ENCODE data around the gene HCFC1R1. TPM values are rescaled to one million over a fixed set of nuclear protein-coding genes. Genes with fewer than 3 reads are reported as not detected.

The HCFC1R1 gene
- total RNA-seq, 1 experiment from 2014 or later = 76.0 TPM

DNA sequence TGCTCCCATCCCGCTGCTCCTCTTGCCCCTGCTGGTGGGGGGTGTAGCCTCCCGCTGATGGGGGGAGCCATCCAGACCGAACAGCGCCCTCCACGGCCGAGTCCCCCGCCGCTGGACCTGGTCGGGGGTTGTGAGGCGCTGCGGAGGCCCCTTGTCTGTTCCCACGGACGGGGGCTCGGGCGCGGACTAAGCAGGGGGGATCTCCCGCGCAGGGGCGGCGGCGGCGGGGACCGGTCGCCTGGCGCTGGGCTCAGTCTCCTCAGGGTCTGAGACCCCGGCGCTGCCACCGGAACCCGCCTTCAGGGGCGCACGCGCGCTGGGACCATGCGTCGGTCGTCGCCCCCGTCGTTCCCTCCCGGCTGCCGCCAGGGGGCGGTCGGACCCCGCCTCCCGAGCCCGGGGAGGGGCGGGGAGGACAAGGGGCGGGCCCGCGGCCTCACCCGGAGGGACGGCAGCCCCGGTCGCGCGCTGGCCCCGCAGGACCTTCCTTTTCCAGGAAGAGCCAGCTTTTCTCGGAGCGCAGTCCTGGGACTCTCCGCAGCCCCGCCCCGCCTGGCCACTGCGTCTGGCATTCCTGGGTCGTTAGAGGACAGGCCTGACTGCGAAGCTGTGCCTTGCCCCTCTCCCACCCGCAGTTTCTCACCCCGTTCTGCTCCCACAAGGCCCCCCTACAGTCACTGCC lies 35.4 kb upstream of the HCFC1R1 start (continued):
- TF ChIP-seq KAT7 (CRISPR knock-in tag; IDR thresholded peaks at IDR 0.05; ENCODE audit: borderline replicate concordance) = no peak
- no peak for TF ChIP-seq CREB1 (CRISPR knock-in tag; IDR thresholded peaks at IDR 0.05)
- no peak for TF ChIP-seq SMAD3 (CRISPR knock-in tag; IDR thresholded peaks at IDR 0.05; ENCODE audit: borderline replicate concordance)
- TF ChIP-seq, protein P1, sequence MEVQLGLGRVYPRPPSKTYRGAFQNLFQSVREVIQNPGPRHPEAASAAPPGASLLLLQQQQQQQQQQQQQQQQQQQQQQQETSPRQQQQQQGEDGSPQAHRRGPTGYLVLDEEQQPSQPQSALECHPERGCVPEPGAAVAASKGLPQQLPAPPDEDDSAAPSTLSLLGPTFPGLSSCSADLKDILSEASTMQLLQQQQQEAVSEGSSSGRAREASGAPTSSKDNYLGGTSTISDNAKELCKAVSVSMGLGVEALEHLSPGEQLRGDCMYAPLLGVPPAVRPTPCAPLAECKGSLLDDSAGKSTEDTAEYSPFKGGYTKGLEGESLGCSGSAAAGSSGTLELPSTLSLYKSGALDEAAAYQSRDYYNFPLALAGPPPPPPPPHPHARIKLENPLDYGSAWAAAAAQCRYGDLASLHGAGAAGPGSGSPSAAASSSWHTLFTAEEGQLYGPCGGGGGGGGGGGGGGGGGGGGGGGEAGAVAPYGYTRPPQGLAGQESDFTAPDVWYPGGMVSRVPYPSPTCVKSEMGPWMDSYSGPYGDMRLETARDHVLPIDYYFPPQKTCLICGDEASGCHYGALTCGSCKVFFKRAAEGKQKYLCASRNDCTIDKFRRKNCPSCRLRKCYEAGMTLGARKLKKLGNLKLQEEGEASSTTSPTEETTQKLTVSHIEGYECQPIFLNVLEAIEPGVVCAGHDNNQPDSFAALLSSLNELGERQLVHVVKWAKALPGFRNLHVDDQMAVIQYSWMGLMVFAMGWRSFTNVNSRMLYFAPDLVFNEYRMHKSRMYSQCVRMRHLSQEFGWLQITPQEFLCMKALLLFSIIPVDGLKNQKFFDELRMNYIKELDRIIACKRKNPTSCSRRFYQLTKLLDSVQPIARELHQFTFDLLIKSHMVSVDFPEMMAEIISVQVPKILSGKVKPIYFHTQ (CRISPR knock-in tag; IDR thresholded peaks at IDR 0.05) = no peak
- TF ChIP-seq NR2C2 (CRISPR knock-in tag; IDR thresholded peaks at IDR 0.05) = no peak
- TF ChIP-seq, protein P2, sequence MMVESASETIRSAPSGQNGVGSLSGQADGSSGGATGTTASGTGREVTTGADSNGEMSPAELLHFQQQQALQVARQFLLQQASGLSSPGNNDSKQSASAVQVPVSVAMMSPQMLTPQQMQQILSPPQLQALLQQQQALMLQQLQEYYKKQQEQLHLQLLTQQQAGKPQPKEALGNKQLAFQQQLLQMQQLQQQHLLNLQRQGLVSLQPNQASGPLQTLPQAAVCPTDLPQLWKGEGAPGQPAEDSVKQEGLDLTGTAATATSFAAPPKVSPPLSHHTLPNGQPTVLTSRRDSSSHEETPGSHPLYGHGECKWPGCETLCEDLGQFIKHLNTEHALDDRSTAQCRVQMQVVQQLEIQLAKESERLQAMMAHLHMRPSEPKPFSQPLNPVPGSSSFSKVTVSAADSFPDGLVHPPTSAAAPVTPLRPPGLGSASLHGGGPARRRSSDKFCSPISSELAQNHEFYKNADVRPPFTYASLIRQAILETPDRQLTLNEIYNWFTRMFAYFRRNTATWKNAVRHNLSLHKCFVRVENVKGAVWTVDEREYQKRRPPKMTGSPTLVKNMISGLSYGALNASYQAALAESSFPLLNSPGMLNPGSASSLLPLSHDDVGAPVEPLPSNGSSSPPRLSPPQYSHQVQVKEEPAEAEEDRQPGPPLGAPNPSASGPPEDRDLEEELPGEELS (CRISPR knock-in tag; IDR thresholded peaks at IDR 0.05) = no peak; the same call in 1 of the 2 replicates
- no peak for TF ChIP-seq IRF2 (CRISPR knock-in tag; IDR thresholded peaks at IDR 0.05; ENCODE audit: borderline replicate concordance, low read depth)
- TF ChIP-seq, protein P3, sequence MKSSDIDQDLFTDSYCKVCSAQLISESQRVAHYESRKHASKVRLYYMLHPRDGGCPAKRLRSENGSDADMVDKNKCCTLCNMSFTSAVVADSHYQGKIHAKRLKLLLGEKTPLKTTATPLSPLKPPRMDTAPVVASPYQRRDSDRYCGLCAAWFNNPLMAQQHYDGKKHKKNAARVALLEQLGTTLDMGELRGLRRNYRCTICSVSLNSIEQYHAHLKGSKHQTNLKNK (CRISPR knock-in tag; IDR thresholded peaks at IDR 0.05) = no peak
- TF ChIP-seq, protein P4, sequence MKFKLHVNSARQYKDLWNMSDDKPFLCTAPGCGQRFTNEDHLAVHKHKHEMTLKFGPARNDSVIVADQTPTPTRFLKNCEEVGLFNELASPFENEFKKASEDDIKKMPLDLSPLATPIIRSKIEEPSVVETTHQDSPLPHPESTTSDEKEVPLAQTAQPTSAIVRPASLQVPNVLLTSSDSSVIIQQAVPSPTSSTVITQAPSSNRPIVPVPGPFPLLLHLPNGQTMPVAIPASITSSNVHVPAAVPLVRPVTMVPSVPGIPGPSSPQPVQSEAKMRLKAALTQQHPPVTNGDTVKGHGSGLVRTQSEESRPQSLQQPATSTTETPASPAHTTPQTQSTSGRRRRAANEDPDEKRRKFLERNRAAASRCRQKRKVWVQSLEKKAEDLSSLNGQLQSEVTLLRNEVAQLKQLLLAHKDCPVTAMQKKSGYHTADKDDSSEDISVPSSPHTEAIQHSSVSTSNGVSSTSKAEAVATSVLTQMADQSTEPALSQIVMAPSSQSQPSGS (CRISPR knock-in tag; IDR thresholded peaks at IDR 0.05; ENCODE audit: borderline replicate concordance, low read depth) = no peak
- TF ChIP-seq, protein P5, sequence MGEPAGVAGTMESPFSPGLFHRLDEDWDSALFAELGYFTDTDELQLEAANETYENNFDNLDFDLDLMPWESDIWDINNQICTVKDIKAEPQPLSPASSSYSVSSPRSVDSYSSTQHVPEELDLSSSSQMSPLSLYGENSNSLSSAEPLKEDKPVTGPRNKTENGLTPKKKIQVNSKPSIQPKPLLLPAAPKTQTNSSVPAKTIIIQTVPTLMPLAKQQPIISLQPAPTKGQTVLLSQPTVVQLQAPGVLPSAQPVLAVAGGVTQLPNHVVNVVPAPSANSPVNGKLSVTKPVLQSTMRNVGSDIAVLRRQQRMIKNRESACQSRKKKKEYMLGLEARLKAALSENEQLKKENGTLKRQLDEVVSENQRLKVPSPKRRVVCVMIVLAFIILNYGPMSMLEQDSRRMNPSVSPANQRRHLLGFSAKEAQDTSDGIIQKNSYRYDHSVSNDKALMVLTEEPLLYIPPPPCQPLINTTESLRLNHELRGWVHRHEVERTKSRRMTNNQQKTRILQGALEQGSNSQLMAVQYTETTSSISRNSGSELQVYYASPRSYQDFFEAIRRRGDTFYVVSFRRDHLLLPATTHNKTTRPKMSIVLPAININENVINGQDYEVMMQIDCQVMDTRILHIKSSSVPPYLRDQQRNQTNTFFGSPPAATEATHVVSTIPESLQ (CRISPR knock-in tag; IDR thresholded peaks at IDR 0.05) = no peak
- TF ChIP-seq ZNF396 (CRISPR knock-in tag; IDR thresholded peaks at IDR 0.05; ENCODE audit: borderline replicate concordance) = no peak
- peak; percentile 78; the same call in 1 of the 2 replicates for TF ChIP-seq RELA (CRISPR knock-in tag; IDR thresholded peaks at IDR 0.05; ENCODE audit: borderline replicate concordance)
- TF ChIP-seq ZNF138 (CRISPR knock-in tag; conservative IDR thresholded peaks at IDR 0.05) = no peak
- TF ChIP-seq ZNF317 (CRISPR knock-in tag; IDR thresholded peaks at IDR 0.05; ENCODE audit: borderline replicate concordance, low read depth) = 0 out of 2 replicates have a peak, but pooled peaks have one; percentile 51
- no peak for TF ChIP-seq NFATC4 (CRISPR knock-in tag; IDR thresholded peaks at IDR 0.05)
- TF ChIP-seq, protein P6, sequence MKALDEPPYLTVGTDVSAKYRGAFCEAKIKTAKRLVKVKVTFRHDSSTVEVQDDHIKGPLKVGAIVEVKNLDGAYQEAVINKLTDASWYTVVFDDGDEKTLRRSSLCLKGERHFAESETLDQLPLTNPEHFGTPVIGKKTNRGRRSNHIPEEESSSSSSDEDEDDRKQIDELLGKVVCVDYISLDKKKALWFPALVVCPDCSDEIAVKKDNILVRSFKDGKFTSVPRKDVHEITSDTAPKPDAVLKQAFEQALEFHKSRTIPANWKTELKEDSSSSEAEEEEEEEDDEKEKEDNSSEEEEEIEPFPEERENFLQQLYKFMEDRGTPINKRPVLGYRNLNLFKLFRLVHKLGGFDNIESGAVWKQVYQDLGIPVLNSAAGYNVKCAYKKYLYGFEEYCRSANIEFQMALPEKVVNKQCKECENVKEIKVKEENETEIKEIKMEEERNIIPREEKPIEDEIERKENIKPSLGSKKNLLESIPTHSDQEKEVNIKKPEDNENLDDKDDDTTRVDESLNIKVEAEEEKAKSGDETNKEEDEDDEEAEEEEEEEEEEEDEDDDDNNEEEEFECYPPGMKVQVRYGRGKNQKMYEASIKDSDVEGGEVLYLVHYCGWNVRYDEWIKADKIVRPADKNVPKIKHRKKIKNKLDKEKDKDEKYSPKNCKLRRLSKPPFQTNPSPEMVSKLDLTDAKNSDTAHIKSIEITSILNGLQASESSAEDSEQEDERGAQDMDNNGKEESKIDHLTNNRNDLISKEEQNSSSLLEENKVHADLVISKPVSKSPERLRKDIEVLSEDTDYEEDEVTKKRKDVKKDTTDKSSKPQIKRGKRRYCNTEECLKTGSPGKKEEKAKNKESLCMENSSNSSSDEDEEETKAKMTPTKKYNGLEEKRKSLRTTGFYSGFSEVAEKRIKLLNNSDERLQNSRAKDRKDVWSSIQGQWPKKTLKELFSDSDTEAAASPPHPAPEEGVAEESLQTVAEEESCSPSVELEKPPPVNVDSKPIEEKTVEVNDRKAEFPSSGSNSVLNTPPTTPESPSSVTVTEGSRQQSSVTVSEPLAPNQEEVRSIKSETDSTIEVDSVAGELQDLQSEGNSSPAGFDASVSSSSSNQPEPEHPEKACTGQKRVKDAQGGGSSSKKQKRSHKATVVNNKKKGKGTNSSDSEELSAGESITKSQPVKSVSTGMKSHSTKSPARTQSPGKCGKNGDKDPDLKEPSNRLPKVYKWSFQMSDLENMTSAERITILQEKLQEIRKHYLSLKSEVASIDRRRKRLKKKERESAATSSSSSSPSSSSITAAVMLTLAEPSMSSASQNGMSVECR (CRISPR knock-in tag; IDR thresholded peaks at IDR 0.05; ENCODE audit: borderline replicate concordance) = 0 out of 2 replicates have a peak, but pooled peaks have one; percentile 35
- TF ChIP-seq, protein P7, sequence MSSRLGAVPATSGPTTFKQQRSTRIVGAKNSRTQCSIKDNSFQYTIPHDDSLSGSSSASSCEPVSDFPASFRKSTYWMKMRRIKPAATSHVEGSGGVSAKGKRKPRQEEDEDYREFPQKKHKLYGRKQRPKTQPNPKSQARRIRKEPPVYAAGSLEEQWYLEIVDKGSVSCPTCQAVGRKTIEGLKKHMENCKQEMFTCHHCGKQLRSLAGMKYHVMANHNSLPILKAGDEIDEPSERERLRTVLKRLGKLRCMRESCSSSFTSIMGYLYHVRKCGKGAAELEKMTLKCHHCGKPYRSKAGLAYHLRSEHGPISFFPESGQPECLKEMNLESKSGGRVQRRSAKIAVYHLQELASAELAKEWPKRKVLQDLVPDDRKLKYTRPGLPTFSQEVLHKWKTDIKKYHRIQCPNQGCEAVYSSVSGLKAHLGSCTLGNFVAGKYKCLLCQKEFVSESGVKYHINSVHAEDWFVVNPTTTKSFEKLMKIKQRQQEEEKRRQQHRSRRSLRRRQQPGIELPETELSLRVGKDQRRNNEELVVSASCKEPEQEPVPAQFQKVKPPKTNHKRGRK (CRISPR knock-in tag; IDR thresholded peaks at IDR 0.05; ENCODE audit: borderline replicate concordance) = no peak
- no peak for TF ChIP-seq SMAD4 (CRISPR knock-in tag; IDR thresholded peaks at IDR 0.05)
- TF ChIP-seq, protein P8, sequence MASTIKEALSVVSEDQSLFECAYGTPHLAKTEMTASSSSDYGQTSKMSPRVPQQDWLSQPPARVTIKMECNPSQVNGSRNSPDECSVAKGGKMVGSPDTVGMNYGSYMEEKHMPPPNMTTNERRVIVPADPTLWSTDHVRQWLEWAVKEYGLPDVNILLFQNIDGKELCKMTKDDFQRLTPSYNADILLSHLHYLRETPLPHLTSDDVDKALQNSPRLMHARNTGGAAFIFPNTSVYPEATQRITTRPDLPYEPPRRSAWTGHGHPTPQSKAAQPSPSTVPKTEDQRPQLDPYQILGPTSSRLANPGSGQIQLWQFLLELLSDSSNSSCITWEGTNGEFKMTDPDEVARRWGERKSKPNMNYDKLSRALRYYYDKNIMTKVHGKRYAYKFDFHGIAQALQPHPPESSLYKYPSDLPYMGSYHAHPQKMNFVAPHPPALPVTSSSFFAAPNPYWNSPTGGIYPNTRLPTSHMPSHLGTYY (CRISPR knock-in tag; IDR thresholded peaks at IDR 0.05) = no peak
- peak; percentile 51; the same call in 1 of the 2 replicates for TF ChIP-seq ZNF416 (CRISPR knock-in tag; IDR thresholded peaks at IDR 0.05)
- TF ChIP-seq NR1H2 (CRISPR knock-in tag; IDR thresholded peaks at IDR 0.05) = no peak
- TF ChIP-seq FOXK1 (CRISPR knock-in tag; IDR thresholded peaks at IDR 0.05) = peak; percentile 21; the same call in 1 of the 2 replicates
